EH (cell line): Measurements from ENCODE around the gene CDKL2.

ENCODE experiments used
- DNase-seq: peaks from one replicate; pipeline ENCODE4 v3.0.0-alpha.2; 2015; ENCODE audit warnings: low read depth

CDKL2 gene

GRCh38 chr4:75639124-75639695, 8.9 kb upstream of the CDKL2 start:
- no peak for DNase-seq

GRCh38 chr4:75637827-75638226, 7.5 kb upstream of the CDKL2 start:
- no peak for DNase-seq

- peak; percentile 88 for DNase-seq
Observed at GRCh38 chr4:75637176-75637575, 6.8 kb upstream of the CDKL2 start.

GRCh38 chr4:75634951-75635350, 4.6 kb upstream of the CDKL2 start:
- DNase-seq, result peak; percentile 39

GRCh38 chr4:75634281-75634680, 4.0 kb upstream of the CDKL2 start:
- no peak for DNase-seq

GRCh38 chr4:75633846-75634245, 3.5 kb upstream of the CDKL2 start:
- peak; percentile 72 for DNase-seq

GRCh38 chr4:75630937-75631329, 605 bp upstream of the CDKL2 start:
- DNase-seq, result no peak

- DNase-seq, result no peak
Observed at GRCh38 chr4:75629239-75629638, 1.1 kb downstream of the CDKL2 start.

- no peak for DNase-seq
Observed at GRCh38 chr4:75623026-75623425, 7.3 kb downstream of the CDKL2 start.

GRCh38 chr4:75621715-75622114, 8.6 kb downstream of the CDKL2 start:
- DNase-seq, result no peak

GRCh38 chr4:75612306-75612705, 18.0 kb downstream of the CDKL2 start:
- DNase-seq, result no peak

- peak; percentile 12 for DNase-seq
Observed at GRCh38 chr4:75605928-75606327, 24.4 kb downstream of the CDKL2 start.

GRCh38 chr4:75599647-75600046, 30.7 kb downstream of the CDKL2 start:
- DNase-seq, result no peak

GRCh38 chr4:75598390-75598789, 31.9 kb downstream of the CDKL2 start:
- DNase-seq, result peak; percentile 65

- no peak for DNase-seq
Observed at GRCh38 chr4:75596061-75596460, 34.3 kb downstream of the CDKL2 start.

- DNase-seq, result no peak
Observed at GRCh38 chr4:75593393-75593792, 36.9 kb downstream of the CDKL2 start.

- peak; percentile 6 for DNase-seq
Observed at GRCh38 chr4:75584067-75584466, 46.3 kb downstream of the CDKL2 start.

- no peak for DNase-seq
Observed at GRCh38 chr4:75567725-75568124, 62.6 kb downstream of the CDKL2 start.

GRCh38 chr4:75566911-75567310, 63.4 kb downstream of the CDKL2 start:
- DNase-seq, result no peak

GRCh38 chr4:75565481-75565880, 64.8 kb downstream of the CDKL2 start:
- DNase-seq, result no peak

GRCh38 chr4:75564023-75564422, 66.3 kb downstream of the CDKL2 start:
- no peak for DNase-seq

GRCh38 chr4:75561789-75562188, 68.5 kb downstream of the CDKL2 start:
- no peak for DNase-seq

- no peak for DNase-seq
Observed at GRCh38 chr4:75557696-75558095, 72.6 kb downstream of the CDKL2 start.

- DNase-seq, result peak; percentile 36
Observed at GRCh38 chr4:75555294-75556164, 74.8 kb downstream of the CDKL2 start, which contains the start of gene ODAPH. Gene ODAPH, plus strand, starts transcription at chr4:75556066. Its CDS starts 17 bp downstream, at chr4:75556083.
